Limb (tissue), 2 donors: ENCODE results near the gene CSPG4.

Experiments used
- DNase-seq, 2 donors: peaks; one replicate each; pipeline ENCODE4 v3.0.0-alpha.2; 2016; ENCODE audit errors: extremely low spot score in 2 of 2

The CSPG4 gene

GRCh38 chr15:75671730-75672602 is 40.7 kb downstream of the CSPG4 start:
- no peak for DNase-seq

GRCh38 chr15:75669879-75670212 is 42.8 kb downstream of the CSPG4 start:
- no peak for DNase-seq

- DNase-seq: no peak
Observed at GRCh38 chr15:75669191-75669878, 43.3 kb downstream of the CSPG4 start.

- DNase-seq: peak in 1 of 2 donors; percentile 56
Observed at GRCh38 chr15:75666823-75667501, 45.7 kb downstream of the CSPG4 start.

- no peak for DNase-seq
Observed at GRCh38 chr15:75663931-75664421, 48.7 kb downstream of the CSPG4 start.

GRCh38 chr15:75662823-75663519 is 49.7 kb downstream of the CSPG4 start:
- no peak for DNase-seq

- no peak for DNase-seq
Observed at GRCh38 chr15:75661756-75662140, 50.9 kb downstream of the CSPG4 start.

- DNase-seq: no peak
Observed at GRCh38 chr15:75661100-75661755, 51.4 kb downstream of the CSPG4 start.

- DNase-seq: no peak
Observed at GRCh38 chr15:75659928-75660645, 52.6 kb downstream of the CSPG4 start.

- DNase-seq: no peak
Observed at GRCh38 chr15:75659141-75659771, 53.4 kb downstream of the CSPG4 start.

- DNase-seq: no peak
Observed at GRCh38 chr15:75656813-75657212, 55.8 kb downstream of the CSPG4 start.

- DNase-seq: no peak
Observed at GRCh38 chr15:75656331-75656730, 56.3 kb downstream of the CSPG4 start.

GRCh38 chr15:75655931-75656330 is 56.7 kb downstream of the CSPG4 start:
- no peak for DNase-seq

GRCh38 chr15:75654201-75654907 is 58.3 kb downstream of the CSPG4 start:
- DNase-seq: no peak

GRCh38 chr15:75653347-75653913 is 59.2 kb downstream of the CSPG4 start:
- DNase-seq: no peak

- no peak for DNase-seq
Observed at GRCh38 chr15:75651810-75652543, 60.7 kb downstream of the CSPG4 start.

GRCh38 chr15:75650908-75651809 is 61.5 kb downstream of the CSPG4 start:
- no peak for DNase-seq
